GM12878 (cell line): ENCODE measurements around the gene PMM1. TPM values are rescaled to one million over a fixed set of nuclear protein-coding genes. Genes with fewer than 3 reads are reported as not detected.

Source experiments
- ATAC-seq: fragments of 200-7000 bp; cut with Tn5 transposase; 3 replicates; pipeline ENCODE4 v1.9.1; 2020; ENCODE audit warnings: mild to moderate bottlenecking, moderate library complexity
- BruUV-seq: library from RNA; stranded (reverse); fragments of 400-500 nt; replicated peaks from 2 replicates; lab custom pipeline; 2021; lab: Mats Ljungman, UMichigan
- CTCF ChIA-PET: fragments of 300-600 bp; sonication (Branson Sonifier 250); formaldehyde crosslinking; extraction: SDS; loops from one replicate; lab custom pipeline; 2021; ENCODE audit warnings: inconsistent platforms; lab: Yijun Ruan, JAX
- POLR2A ChIA-PET: fragments of 350-600 bp; formaldehyde crosslinking; extraction: SDS; loops from one replicate; lab custom pipeline; 2021; ENCODE audit warnings: inconsistent platforms; lab: Charles Lee
- RAD21 ChIA-PET: fragments of 300-600 bp; sonication (Branson Sonifier 250); formaldehyde crosslinking; loops from one replicate; lab custom pipeline; 2023; ENCODE audit warnings: antibody characterized with exemption; ENCODE audit not compliant: unreplicated experiment; lab: Charles Lee
- SMC1A ChIA-PET: fragments of 300-600 bp; sonication (Branson Sonifier 250); formaldehyde crosslinking; loops from one replicate; lab custom pipeline; 2023; ENCODE audit not compliant: unreplicated experiment, uncharacterized antibody; lab: Charles Lee
- DNase-seq: peaks from one replicate; pipeline ENCODE4 v3.0.0-alpha.2; 2011; ENCODE audit warnings: low read depth, low spot score
- FAIRE-seq: peaks from 3 replicates; lab custom pipeline; 2011; peaks lifted over from hg19 to GRCh38; lab: Jason Lieb, UNC
- H2AFZ ChIP-seq: 2 replicates; pipeline ENCODE4 v1.6.0; 2011; ENCODE audit warnings: low read depth, low read length, control low read depth; ENCODE audit not compliant: control insufficient read depth
- H3K27ac ChIP-seq: 2 replicates; pipeline ENCODE4 v1.5.1; 2011; ENCODE audit warnings: control low read depth; ENCODE audit not compliant: control insufficient read depth, insufficient read depth
- H3K27me3 ChIP-seq, 2 experiments: replicated peaks in 1 of 2; 2 replicates each; pipeline versions ENCODE4 v1.6.0 to v1.6.1; 2011; ENCODE audit warnings: low read length in 1 of 2; ENCODE audit not compliant: control insufficient read depth in 2 of 2, insufficient read depth in 2 of 2
- H3K36me3 ChIP-seq, 2 experiments: 2 replicates each; pipeline ENCODE4 v1.5.1; 2011; ENCODE audit warnings: low read length in 1 of 2; ENCODE audit not compliant: control insufficient read depth in 2 of 2, insufficient read depth in 2 of 2
- H3K4me1 ChIP-seq: 2 replicates; pipeline ENCODE4 v1.6.1; 2011; ENCODE audit warnings: mild to moderate bottlenecking, low read length, moderate library complexity, mixed read lengths; ENCODE audit not compliant: control insufficient read depth, insufficient read depth
- H3K4me2 ChIP-seq: 2 replicates; pipeline ENCODE4 v1.6.0; 2011; ENCODE audit warnings: control low read depth; ENCODE audit not compliant: control insufficient read depth, insufficient read depth
- H3K4me3 ChIP-seq: fragments of 200-600 bp; sonication (generic); 2 replicates; pipeline ENCODE4 v1.5.1; 2016
- H3K79me2 ChIP-seq: 2 replicates; pipeline ENCODE4 v1.6.0; 2011; ENCODE audit warnings: low read length; ENCODE audit not compliant: control insufficient read depth, insufficient read depth
- H3K9ac ChIP-seq: 2 replicates; pipeline ENCODE4 v1.8.0; 2011; ENCODE audit warnings: low read length, control low read depth, mixed read lengths; ENCODE audit not compliant: control insufficient read depth, insufficient read depth
- H3K9me3 ChIP-seq: replicated peaks from 3 replicates; pipeline ENCODE4 v1.5.1; 2011; ENCODE audit warnings: mild to moderate bottlenecking, low read length; ENCODE audit not compliant: control insufficient read depth, insufficient read depth
- H4K20me1 ChIP-seq: 2 replicates; pipeline ENCODE4 v1.6.0; 2011; ENCODE audit not compliant: control insufficient read depth, insufficient read depth
- CBX3 ChIP-seq: fragments of 200-600 bp; sonication (generic); IDR thresholded peaks from 2 replicates; pipeline ENCODE4 v1.6.1; 2016; ENCODE audit warnings: low read depth, borderline replicate concordance
- POLR2A ChIP-seq: IDR thresholded peaks from 2 replicates; pipeline ENCODE4 v1.6.1; 2011; ENCODE audit warnings: low read depth, mild to moderate bottlenecking, low read length
- YBX1 ChIP-seq: fragments of 450-650 bp; IDR thresholded peaks from 2 replicates; pipeline ENCODE4 v1.6.1; 2016; ENCODE audit warnings: antibody characterized with exemption
- ZBED1 ChIP-seq: IDR thresholded peaks from 2 replicates; pipeline ENCODE4 v1.6.1; 2016; ENCODE audit warnings: borderline replicate concordance
- ZSCAN29 ChIP-seq: fragments of 450-650 bp; IDR thresholded peaks from 2 replicates; pipeline ENCODE4 v1.6.1; 2017; ENCODE audit warnings: mild to moderate bottlenecking, moderate library complexity
- WGBS: methylation state at CpG from one replicate; pipeline ENCODE4 v1.1.6; 2016; ENCODE audit warnings: low lambda C conversion rate; ENCODE audit not compliant: insufficient replicate concordance, insufficient coverage; ENCODE audit errors: missing lambda C conversion rate; 5-methylcytosine and 5-hydroxymethylcytosine counted together
- in situ Hi-C: fragments of 300-500 bp; cut with MboI; formaldehyde crosslinking; loops from 9 replicates; pipeline ENCODE4 v1.14.3; 2018; ENCODE audit warnings: mixed read lengths
- intact Hi-C: fragments of 100-400 bp; cut with micrococcal nuclease; formaldehyde crosslinking; loops from one replicate; pipeline ENCODE4 v1.14.2; 2022; ENCODE audit not compliant: unreplicated experiment
- polyA plus RNA-seq, 11 experiments: library from polyadenylated mRNA; depleted of rRNA in 4 of 11; unstranded in 6 of 11; stranded (reverse) in 5 of 11; fragments of >200 nt; fragmentation: Nextera tagmentation in 4 of 11; fragmentation: Illumina TruSeq in 1 of 11; extraction: Ambion mirVana in 4 of 11; extraction: Trizol in 1 of 11; gene quantifications; 1 replicate in 1 of 11; 2 replicates in 10 of 11; pipeline versions ENCODE4 v1.2.1 to v1.2.3, GENCODE V29; 2011 to 2016; ENCODE audit warnings: inconsistent platforms in 2 of 11, missing spikeins in 2 of 11, low read depth in 1 of 11
- total RNA-seq, 4 experiments: library from RNA; depleted of rRNA in 3 of 4; stranded (reverse); fragments of >200 nt in 3 of 4; fragmentation: Illumina TruSeq in 1 of 4; extraction: Trizol in 1 of 4; gene quantifications; 2 replicates each; pipeline versions ENCODE4 v1.2.1 to v1.2.3, GENCODE V29; 2013 to 2021
- TF ChIP-seq, protein P1 (sequence below): fragments of 450-650 bp; formaldehyde crosslinking; IDR thresholded peaks from 2 replicates; pipeline ENCODE4 v1.5.0; 2022; ENCODE audit warnings: mild to moderate bottlenecking, missing genetic modification characterization

The PMM1 gene
- total and polyA plus RNA-seq, 10 of the 15 experiments (the other 5 are each of a cell fraction or from before 2014, with no cell fraction given), result 8.2 to 32.2 (median 16.9) TPM

DNA sequence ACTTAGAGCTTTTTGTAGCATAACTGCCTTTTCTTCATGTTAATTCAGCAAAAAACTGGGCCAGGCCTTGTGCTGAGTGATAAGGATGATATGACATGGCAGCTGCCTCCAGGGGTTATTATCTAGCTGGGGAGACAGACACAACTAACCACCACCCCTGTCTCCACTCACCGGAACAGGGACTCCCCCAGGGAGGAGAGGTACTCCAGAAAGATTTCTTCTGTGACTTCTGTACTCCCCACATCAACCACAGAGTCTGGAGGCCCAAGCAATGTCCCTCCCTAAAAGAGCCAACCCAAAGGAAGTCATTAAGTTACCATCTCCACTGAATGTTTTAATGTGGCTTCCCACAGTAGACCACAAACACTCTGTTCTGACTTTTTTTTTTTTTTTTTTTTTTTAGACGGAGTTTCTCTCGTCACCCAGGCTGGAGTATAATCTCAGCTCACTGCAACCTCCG is 14.3 kb upstream of the PMM1 start (continued):
- peak; percentile 92 for TF ChIP-seq ZBED1

DNA sequence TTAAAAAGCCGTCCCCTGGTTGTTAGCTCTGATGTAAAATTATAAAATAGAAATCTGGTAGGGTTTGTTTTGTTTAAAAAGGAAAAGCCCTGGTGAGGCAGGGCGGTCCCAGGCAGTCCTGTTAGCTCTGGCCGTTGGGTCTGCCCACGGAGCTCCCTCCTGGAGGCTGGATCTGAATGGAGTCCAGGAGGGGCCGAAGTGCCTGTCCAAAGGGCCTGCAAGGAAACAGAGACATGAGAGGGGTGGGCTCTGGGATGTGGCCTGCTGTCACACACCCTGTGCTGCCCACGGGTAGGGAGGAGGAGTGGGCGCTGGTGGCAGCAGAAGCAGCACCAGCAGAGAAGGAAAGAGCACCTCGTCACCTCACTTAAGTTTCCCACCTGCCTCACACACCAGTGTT is 11.3 kb upstream of the PMM1 start:
- no peak overlapping the region for H3K4me3 ChIP-seq
- no TSS peak for BruUV-seq
- H3K27me3 ChIP-seq, result no peaks in the 10 kb centered on the region
- ATAC-seq, result no peak
- ChIA-PET RAD21 (no interaction called here), SMC1A (no interaction called here), POLR2A (interaction anchor here (0.5 kb wide), 1 partner anchor 123 kb away, joined by 3 read pairs; no protein-coding TSS in a partner anchor), CTCF (no interaction called here)
- TF ChIP-seq YBX1, result no peak
- TF ChIP-seq, protein P1, sequence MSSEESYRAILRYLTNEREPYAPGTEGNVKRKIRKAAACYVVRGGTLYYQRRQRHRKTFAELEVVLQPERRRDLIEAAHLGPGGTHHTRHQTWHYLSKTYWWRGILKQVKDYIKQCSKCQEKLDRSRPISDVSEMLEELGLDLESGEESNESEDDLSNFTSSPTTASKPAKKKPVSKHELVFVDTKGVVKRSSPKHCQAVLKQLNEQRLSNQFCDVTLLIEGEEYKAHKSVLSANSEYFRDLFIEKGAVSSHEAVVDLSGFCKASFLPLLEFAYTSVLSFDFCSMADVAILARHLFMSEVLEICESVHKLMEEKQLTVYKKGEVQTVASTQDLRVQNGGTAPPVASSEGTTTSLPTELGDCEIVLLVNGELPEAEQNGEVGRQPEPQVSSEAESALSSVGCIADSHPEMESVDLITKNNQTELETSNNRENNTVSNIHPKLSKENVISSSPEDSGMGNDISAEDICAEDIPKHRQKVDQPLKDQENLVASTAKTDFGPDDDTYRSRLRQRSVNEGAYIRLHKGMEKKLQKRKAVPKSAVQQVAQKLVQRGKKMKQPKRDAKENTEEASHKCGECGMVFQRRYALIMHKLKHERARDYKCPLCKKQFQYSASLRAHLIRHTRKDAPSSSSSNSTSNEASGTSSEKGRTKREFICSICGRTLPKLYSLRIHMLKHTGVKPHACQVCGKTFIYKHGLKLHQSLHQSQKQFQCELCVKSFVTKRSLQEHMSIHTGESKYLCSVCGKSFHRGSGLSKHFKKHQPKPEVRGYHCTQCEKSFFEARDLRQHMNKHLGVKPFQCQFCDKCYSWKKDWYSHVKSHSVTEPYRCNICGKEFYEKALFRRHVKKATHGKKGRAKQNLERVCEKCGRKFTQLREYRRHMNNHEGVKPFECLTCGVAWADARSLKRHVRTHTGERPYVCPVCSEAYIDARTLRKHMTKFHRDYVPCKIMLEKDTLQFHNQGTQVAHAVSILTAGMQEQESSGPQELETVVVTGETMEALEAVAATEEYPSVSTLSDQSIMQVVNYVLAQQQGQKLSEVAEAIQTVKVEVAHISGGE (CRISPR knock-in tag), result no peak
- no peak for TF ChIP-seq CBX3
- TF ChIP-seq POLR2A, result 0 out of 2 replicates have a peak, but pooled peaks have one; percentile 39
- no peak for TF ChIP-seq ZSCAN29
- in situ Hi-C loops, result no loop called here
- H2AFZ ChIP-seq, result no peak overlapping the region
- intact Hi-C loops, result no loop called here
- H3K36me3 ChIP-seq, result peaks cover 8 to 31% of the 10 kb centered on the region in 2 experiments
- no peak overlapping the region for H3K9ac ChIP-seq
- peaks cover 21% of the 10 kb centered on the region for H3K4me1 ChIP-seq
- no peak for FAIRE-seq
- no peaks in the 10 kb centered on the region; the same call in 2 of the 3 replicates for H3K9me3 ChIP-seq
- WGBS, result 98% methylated on average over 8 of the region's 8 CpGs
- no peak overlapping the region for H3K4me2 ChIP-seq
- H3K79me2 ChIP-seq, result no peaks in the 10 kb centered on the region; the same call in 1 of the 2 replicates
- peaks cover 14% of the 10 kb centered on the region for H4K20me1 ChIP-seq
- no peak overlapping the region for H3K27ac ChIP-seq
- DNase-seq, result no peak
